Thoracic aorta (tissue), 2 donors: ENCODE results near the gene CDH22. TPM values are rescaled to one million over a fixed set of nuclear protein-coding genes. Genes with fewer than 3 reads are reported as not detected.
A peak's percentile ranks its signal among the peaks of the same experiment; 100 is the strongest.

Experiments
- ATAC-seq: fragments of 150-250 bp; one replicate; pipeline ENCODE4 v1.8.0; 2017; ENCODE audit warnings: low read depth; ENCODE audit not compliant: insufficient number of reproducible peaks, low FRiP score
- DNase-seq: peaks from one replicate; pipeline ENCODE4 v3.0.0-alpha.2; 2020; ENCODE audit warnings: low spot score
- H3K27ac ChIP-seq, 2 donors: fragments of 200-600 bp; sonication (generic); 1 replicate in 1 of 2; 2 replicates in 1 of 2; pipeline ENCODE4 v1.5.1; 2016; ENCODE audit warnings: mild to moderate bottlenecking in 2 of 2, moderate library complexity in 2 of 2
- H3K27me3 ChIP-seq: fragments of 200-600 bp; sonication (generic); replicated peaks from 2 replicates; pipeline ENCODE4 v1.6.0; 2016; ENCODE audit warnings: mild to moderate bottlenecking; ENCODE audit not compliant: insufficient read depth
- H3K36me3 ChIP-seq: fragments of 200-600 bp; sonication (generic); one replicate; pipeline ENCODE4 v1.5.1; 2016
- H3K4me1 ChIP-seq, 2 donors: fragments of 200-600 bp; sonication (generic); 1 replicate in 1 of 2; 2 replicates in 1 of 2; pipeline versions ENCODE4 v1.5.1 to v1.6.0; 2016; ENCODE audit warnings: low read depth in 2 of 2, mild to moderate bottlenecking in 1 of 2; ENCODE audit not compliant: control insufficient read depth in 1 of 2
- H3K4me3 ChIP-seq: fragments of 200-600 bp; sonication (generic); 2 replicates; pipeline ENCODE4 v1.5.1; 2016; ENCODE audit warnings: mild to moderate bottlenecking
- H3K9me3 ChIP-seq: fragments of 200-600 bp; sonication (generic); 2 replicates; pipeline ENCODE4 v1.5.1; 2016
- total RNA-seq, 2 donors: library from RNA; depleted of rRNA; stranded (reverse); fragments of >200 nt; gene quantifications; one replicate each; pipeline versions ENCODE4 v1.1.0 to v1.2.3, GENCODE V29; 2016
- TF ChIP-seq, protein P1 (sequence below): fragments of 200-600 bp; sonication (generic); IDR thresholded peaks from one replicate; pipeline ENCODE4 v1.5.1; 2019; ENCODE audit warnings: antibody characterized with exemption

Gene CDH22, protein sequence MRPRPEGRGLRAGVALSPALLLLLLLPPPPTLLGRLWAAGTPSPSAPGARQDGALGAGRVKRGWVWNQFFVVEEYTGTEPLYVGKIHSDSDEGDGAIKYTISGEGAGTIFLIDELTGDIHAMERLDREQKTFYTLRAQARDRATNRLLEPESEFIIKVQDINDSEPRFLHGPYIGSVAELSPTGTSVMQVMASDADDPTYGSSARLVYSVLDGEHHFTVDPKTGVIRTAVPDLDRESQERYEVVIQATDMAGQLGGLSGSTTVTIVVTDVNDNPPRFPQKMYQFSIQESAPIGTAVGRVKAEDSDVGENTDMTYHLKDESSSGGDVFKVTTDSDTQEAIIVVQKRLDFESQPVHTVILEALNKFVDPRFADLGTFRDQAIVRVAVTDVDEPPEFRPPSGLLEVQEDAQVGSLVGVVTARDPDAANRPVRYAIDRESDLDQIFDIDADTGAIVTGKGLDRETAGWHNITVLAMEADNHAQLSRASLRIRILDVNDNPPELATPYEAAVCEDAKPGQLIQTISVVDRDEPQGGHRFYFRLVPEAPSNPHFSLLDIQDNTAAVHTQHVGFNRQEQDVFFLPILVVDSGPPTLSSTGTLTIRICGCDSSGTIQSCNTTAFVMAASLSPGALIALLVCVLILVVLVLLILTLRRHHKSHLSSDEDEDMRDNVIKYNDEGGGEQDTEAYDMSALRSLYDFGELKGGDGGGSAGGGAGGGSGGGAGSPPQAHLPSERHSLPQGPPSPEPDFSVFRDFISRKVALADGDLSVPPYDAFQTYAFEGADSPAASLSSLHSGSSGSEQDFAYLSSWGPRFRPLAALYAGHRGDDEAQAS
- not detected for total RNA-seq

DNA sequence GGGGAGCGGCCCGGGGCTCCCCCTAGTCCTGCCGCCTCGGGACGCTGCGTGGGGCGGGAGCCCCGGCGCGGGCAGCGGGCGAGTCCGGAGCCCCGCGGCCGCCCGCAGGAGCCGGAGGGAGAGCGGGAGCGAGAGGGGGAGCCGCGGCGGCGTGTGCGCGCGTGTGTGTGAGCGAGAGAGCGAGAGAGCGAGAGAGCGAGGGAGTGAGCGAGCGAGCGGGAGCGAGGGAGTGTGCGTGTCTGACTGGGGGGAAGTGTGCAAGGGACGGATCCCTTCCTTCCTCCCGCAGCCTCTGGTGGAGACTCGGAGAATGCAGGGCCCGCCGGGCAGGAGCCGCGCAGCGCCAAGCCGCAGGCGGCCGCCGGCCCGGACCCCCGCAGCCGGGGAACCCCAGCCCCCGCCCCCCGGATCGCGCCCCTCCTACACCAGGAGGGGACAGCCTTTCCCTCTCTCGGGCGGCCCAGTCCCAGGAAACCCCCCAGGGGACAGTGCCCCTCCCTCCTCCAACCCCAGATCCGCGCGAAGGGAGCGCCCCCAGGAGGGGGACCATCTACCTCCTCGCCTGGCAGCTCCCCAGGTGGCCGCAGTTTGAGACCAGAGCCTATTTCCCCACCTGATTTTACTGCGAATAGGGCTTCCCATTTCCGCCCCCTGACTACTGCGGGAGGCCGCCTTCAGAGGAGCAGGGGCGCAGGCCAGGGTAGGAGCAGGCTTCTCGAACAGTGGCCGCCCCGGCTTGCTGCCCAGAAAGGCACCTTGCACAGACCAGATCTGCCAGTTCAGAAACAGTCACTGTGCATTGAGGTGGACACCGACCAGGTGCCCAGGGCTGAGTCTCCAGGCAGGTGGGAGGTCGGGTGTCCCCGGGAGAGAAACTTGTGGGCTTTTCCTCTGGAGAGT, at the start of gene CDH22:
TSS of gene CDH22 (minus strand) at position 241 of the 900 bp plus-strand sequence. CDS start 57,204 bp downstream, outside the sequence.
- no peak for DNase-seq
- H3K36me3 ChIP-seq, result no peaks in the 10 kb centered on the region

DNA sequence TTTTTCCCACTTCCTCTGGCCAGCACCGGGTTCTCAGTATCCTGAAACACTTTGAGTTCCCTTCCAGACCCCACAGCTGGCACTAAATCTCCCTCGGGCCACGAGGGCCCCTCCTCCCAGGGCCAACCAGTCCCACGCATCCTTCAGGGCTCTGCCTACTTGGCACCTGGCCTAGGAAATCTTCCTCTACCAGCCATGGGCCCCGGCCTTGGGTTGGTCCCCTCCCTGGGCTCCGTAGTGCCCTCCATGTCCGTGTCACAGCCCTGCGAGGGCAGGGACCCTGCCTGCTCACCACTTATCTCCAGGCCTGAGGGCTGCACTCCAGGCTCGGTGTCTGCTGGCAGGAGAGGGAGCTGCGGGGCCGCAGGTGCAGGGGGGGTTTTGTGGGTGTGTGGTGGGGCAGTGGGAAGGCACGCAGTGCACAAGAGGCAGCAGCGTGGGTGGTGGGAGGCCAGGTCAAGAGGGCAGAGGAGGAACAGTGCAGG, 48.8 kb upstream of the CDH22 start:
- peak overlapping the region; percentile 41 for H3K4me3 ChIP-seq
- no peaks in the 10 kb centered on the region for H3K27me3 ChIP-seq
- H3K27ac ChIP-seq, result peak overlapping the region; percentile 50 to 74
- no peaks in the 10 kb centered on the region for H3K9me3 ChIP-seq
- peaks cover 15 to 40% of the 10 kb centered on the region in 2 donors for H3K4me1 ChIP-seq
- ATAC-seq, result no peak
- DNase-seq, result no peak
- TF ChIP-seq, protein P1, sequence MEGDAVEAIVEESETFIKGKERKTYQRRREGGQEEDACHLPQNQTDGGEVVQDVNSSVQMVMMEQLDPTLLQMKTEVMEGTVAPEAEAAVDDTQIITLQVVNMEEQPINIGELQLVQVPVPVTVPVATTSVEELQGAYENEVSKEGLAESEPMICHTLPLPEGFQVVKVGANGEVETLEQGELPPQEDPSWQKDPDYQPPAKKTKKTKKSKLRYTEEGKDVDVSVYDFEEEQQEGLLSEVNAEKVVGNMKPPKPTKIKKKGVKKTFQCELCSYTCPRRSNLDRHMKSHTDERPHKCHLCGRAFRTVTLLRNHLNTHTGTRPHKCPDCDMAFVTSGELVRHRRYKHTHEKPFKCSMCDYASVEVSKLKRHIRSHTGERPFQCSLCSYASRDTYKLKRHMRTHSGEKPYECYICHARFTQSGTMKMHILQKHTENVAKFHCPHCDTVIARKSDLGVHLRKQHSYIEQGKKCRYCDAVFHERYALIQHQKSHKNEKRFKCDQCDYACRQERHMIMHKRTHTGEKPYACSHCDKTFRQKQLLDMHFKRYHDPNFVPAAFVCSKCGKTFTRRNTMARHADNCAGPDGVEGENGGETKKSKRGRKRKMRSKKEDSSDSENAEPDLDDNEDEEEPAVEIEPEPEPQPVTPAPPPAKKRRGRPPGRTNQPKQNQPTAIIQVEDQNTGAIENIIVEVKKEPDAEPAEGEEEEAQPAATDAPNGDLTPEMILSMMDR, result no peak
- H3K36me3 ChIP-seq, result no peaks in the 10 kb centered on the region

More for the DNA sequence above, at the start of gene CDH22:
- no peak for ATAC-seq
- Histone ChIP-seq H3K27ac (no peak within 1 kb of the TSS), H3K9me3 (no peaks in the 10 kb centered on the region), H3K4me3 (peak within 1 kb of the TSS; percentile 69), H3K27me3 (peaks cover 11% of the 10 kb centered on the region), H3K4me1 (peaks cover 0 to 22% of the 10 kb centered on the region in 2 donors)
- TF ChIP-seq, protein P1, result peak; percentile 33

DNA sequence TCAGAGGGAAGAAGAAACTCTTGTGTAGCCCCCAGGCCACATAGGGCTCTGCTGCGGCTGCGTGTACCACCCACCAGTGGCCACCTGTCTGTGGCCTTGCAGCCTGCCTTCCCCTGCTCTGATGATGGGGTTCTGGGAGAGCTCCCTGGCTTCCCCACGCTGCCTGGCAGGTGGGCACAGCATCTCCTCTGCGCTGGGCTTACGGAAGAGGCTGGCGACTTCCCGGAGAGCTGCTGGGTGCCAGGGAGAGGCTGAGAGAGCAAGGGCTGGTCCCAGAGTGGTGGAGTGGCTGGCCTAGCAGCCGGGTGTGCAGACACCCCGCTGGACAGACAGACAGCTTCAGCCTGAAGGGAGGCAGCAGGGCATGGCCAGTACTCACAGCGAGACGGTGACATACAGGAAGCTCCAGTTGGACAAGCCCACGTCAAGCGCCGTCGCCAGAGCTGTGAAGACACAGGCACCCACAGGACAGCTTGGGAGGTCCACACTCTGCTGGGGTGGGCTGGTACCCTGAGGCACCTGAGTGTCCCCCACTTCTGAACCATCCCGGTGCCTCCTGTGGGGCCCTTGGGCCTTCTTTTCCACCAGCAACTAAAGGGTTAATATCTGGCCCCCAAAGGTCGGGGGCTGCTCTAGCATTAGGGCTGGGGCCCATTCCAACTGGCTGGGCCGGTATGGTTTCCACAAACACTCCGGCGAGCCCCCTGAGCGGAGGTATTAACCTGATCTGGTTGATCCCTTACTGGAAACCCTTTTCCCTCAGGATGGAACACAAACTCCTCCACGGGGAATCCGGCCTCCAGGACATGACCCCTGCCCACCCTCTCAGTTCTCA, 48.1 kb upstream of the CDH22 start:
- H3K9me3 ChIP-seq, result no peaks in the 10 kb centered on the region
- no peaks in the 10 kb centered on the region for H3K27me3 ChIP-seq
- H3K4me3 ChIP-seq, result no peak overlapping the region
- ATAC-seq (no peak), DNase-seq (no peak)
- H3K27ac ChIP-seq, result peak overlapping the region; percentile 50 to 74
- H3K36me3 ChIP-seq, result no peaks in the 10 kb centered on the region
- TF ChIP-seq, protein P1, result no peak
- peaks cover 11 to 33% of the 10 kb centered on the region in 2 donors for H3K4me1 ChIP-seq

DNA sequence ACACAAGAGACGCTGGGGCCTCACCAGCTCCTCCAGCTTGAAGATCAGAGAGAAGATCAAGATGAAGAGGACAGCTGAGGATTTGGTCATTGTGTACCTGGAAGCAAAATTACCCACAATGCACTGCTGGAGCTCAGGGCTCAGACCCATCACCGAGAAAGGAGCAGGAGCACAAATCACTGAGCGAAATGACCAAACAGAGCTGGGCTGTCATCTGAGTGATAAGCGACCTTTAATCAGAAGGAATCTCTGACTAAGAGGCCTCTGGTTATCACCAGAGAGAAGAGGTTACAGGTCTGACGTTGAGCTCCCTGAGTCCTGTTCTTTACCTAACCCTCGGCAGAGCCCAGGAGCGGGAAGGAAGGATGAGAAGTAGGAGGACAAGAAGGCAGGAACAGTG, 47.5 kb upstream of the CDH22 start:
- DNase-seq (no peak), ATAC-seq (no peak)
- Histone ChIP-seq H3K36me3 (peaks cover 5% of the 10 kb centered on the region), H3K9me3 (no peaks in the 10 kb centered on the region), H3K4me3 (no peak overlapping the region), H3K27ac (no peak overlapping the region), H3K27me3 (no peaks in the 10 kb centered on the region), H3K4me1 (peaks cover 11 to 29% of the 10 kb centered on the region in 2 donors)
- TF ChIP-seq, protein P1, result no peak
